HL-60 (cell line): ENCODE results near the gene FARSA.

Experiments used
- CTCF ChIP-seq: IDR thresholded peaks from one replicate; pipeline ENCODE4 v1.5.1; 2011; ENCODE audit warnings: low read length, control low read depth, inconsistent platforms; ENCODE audit not compliant: insufficient read depth
- POLR2AphosphoS5 ChIP-seq: IDR thresholded peaks from 2 replicates; pipeline ENCODE4 v1.6.1; 2012; ENCODE audit warnings: low read depth
- TF ChIP-seq, protein P1 (sequence below): IDR thresholded peaks from 2 replicates; pipeline ENCODE4 v1.6.1; 2012; ENCODE audit warnings: low read depth; ENCODE audit not compliant: insufficient replicate concordance

GRCh38 chr19:12959481-12959880 lies 26.0 kb upstream of the FARSA start:
- TF ChIP-seq, protein P1, sequence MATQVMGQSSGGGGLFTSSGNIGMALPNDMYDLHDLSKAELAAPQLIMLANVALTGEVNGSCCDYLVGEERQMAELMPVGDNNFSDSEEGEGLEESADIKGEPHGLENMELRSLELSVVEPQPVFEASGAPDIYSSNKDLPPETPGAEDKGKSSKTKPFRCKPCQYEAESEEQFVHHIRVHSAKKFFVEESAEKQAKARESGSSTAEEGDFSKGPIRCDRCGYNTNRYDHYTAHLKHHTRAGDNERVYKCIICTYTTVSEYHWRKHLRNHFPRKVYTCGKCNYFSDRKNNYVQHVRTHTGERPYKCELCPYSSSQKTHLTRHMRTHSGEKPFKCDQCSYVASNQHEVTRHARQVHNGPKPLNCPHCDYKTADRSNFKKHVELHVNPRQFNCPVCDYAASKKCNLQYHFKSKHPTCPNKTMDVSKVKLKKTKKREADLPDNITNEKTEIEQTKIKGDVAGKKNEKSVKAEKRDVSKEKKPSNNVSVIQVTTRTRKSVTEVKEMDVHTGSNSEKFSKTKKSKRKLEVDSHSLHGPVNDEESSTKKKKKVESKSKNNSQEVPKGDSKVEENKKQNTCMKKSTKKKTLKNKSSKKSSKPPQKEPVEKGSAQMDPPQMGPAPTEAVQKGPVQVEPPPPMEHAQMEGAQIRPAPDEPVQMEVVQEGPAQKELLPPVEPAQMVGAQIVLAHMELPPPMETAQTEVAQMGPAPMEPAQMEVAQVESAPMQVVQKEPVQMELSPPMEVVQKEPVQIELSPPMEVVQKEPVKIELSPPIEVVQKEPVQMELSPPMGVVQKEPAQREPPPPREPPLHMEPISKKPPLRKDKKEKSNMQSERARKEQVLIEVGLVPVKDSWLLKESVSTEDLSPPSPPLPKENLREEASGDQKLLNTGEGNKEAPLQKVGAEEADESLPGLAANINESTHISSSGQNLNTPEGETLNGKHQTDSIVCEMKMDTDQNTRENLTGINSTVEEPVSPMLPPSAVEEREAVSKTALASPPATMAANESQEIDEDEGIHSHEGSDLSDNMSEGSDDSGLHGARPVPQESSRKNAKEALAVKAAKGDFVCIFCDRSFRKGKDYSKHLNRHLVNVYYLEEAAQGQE = no peak
- TF ChIP-seq CTCF = no peak
- no peak for TF ChIP-seq POLR2AphosphoS5
